ENCODE data around the gene TMEM135.
"Not testable (repeated sequence)": the region's sequence is repeated elsewhere in the genome, so short reads cannot be mapped to it uniquely, and the experiment has no call there.

Gene TMEM135

DNA sequence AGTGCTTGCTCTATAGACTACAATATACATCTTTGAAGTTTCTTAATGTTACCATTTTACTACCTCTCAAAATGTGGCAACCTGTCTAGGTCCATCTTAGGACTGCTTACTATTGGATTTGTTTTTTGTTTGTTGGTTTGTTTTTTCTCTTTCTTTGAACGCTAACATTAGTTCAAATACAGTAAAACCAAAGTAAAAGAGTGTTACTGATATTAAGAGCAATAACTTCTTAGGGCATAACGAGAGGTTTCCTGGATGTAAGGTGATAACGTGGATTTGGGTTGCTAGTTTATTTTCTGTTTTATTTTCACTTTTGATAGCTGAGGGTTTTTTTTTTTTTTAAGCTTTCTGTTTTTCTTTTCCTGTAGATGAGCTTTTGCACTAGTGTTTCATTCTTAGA is 43.6 kb downstream of the TMEM135 start:
- peak; percentile 38 for DNase-seq (ENCODE audit: low spot score)
- TF ChIP-seq, protein P1, sequence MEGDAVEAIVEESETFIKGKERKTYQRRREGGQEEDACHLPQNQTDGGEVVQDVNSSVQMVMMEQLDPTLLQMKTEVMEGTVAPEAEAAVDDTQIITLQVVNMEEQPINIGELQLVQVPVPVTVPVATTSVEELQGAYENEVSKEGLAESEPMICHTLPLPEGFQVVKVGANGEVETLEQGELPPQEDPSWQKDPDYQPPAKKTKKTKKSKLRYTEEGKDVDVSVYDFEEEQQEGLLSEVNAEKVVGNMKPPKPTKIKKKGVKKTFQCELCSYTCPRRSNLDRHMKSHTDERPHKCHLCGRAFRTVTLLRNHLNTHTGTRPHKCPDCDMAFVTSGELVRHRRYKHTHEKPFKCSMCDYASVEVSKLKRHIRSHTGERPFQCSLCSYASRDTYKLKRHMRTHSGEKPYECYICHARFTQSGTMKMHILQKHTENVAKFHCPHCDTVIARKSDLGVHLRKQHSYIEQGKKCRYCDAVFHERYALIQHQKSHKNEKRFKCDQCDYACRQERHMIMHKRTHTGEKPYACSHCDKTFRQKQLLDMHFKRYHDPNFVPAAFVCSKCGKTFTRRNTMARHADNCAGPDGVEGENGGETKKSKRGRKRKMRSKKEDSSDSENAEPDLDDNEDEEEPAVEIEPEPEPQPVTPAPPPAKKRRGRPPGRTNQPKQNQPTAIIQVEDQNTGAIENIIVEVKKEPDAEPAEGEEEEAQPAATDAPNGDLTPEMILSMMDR (IDR thresholded peaks at IDR 0.05; ENCODE audit: extremely low read depth, missing control alignments), result no peak

DNA sequence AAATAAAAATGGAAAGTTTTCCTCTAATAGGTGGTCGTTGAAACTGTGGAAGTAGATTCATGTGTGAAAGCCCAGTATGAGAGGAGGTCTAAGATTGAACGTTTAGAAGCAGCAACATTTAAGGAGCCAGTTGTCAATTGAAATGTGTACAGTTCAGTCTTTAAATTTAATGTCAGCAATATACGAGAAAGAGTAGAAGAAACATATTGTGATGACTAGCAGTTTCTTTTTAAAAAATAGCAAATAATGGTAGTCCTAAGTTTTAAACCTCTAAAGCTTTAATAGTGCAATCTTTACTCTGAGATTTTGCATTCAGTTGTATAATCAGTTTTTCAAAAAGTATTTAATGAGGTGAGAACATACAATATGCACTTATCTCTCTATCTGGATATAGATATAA is 44.9 kb downstream of the TMEM135 start:
- no peak for DNase-seq (ENCODE audit: low spot score)
- TF ChIP-seq, protein P1 (IDR thresholded peaks at IDR 0.05; ENCODE audit: extremely low read depth, missing control alignments), result no peak

DNA sequence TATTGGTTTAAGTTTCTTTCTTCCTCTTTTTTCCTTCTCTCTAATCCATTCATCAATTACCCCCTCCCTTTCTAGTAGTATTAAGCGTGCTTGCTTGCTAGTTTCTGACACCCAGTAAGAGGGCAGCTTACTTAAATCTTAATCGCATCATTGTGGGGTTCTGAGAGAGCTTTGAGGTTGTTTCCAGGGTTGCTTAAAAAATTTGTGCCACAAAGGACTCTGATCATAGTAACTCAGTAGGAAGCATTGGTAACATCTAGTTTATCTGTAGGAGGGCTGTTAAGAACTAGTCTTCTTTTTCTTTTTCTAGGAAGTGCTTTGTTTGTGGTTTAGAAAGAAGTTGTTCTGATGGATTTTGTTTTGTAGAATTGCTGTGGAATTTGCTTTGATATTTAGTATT is 45.3 kb downstream of the TMEM135 start:
- TF ChIP-seq, protein P1 (IDR thresholded peaks at IDR 0.05; ENCODE audit: extremely low read depth, missing control alignments), result no peak
- DNase-seq (ENCODE audit: low spot score), result no peak

DNA sequence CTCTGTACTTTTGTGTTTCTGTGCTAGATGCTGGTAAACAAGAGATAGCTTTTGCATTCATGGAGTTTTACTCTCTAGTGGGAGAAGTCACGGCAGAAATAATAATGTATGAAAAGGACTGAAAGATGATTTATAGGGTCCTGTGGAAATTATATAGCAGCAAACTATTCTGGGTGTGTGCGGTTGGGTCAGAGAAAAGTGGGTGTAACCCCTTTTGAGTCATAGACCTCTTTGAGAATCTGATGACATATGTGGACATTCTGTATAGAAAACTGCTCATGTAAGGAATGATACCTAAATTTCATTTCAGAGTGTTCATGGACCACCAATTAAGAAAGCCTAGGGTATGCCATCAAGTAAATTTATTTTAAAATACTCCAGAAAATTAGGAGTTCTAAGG is 54.4 kb downstream of the TMEM135 start:
- DNase-seq (ENCODE audit: low spot score), result no peak
- TF ChIP-seq, protein P1 (IDR thresholded peaks at IDR 0.05; ENCODE audit: extremely low read depth, missing control alignments), result no peak

DNA sequence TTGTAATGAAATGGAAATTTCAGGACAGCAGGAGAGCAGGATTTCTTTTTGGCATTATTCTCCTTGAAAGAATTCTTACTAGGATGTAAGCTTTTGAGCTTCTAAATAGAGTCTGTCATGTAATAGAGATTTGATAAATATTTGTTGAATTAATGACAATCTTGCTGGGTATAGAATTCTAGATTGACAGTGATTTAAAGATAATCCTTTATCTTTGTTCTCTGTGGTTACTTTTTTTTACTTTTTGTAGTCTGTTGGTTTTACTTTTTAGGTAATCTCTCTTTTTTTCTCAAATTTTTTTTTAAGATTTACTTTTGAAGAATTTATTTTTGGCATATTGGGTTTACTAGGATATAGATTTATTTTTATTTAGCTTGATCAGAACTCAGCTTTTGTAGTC is 54.8 kb downstream of the TMEM135 start:
- DNase-seq (ENCODE audit: low spot score), result no peak
- TF ChIP-seq, protein P1 (IDR thresholded peaks at IDR 0.05; ENCODE audit: extremely low read depth, missing control alignments), result no peak

DNA sequence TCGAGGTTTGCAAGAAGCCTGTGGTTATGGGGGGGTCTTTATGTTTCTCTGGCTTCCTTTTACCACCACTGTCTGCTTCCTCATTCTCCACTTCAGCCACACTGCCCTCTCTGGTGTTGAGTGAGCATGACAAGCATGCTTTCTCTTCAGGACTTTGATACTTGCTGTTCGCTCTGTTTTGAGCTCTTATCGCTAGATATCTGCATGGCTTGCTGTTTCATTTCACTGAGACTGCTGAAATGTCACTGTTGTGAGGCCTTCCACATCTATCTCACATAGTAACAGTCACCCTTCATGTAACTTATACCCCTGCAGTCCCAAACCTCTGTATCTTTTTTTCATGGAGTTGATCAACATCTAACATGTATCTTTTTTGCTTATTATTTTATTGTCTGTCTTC is 59.8 kb downstream of the TMEM135 start:
- TF ChIP-seq, protein P1 (IDR thresholded peaks at IDR 0.05; ENCODE audit: extremely low read depth, missing control alignments), result peak; percentile 47
- DNase-seq (ENCODE audit: low spot score), result peak; percentile 32

DNA sequence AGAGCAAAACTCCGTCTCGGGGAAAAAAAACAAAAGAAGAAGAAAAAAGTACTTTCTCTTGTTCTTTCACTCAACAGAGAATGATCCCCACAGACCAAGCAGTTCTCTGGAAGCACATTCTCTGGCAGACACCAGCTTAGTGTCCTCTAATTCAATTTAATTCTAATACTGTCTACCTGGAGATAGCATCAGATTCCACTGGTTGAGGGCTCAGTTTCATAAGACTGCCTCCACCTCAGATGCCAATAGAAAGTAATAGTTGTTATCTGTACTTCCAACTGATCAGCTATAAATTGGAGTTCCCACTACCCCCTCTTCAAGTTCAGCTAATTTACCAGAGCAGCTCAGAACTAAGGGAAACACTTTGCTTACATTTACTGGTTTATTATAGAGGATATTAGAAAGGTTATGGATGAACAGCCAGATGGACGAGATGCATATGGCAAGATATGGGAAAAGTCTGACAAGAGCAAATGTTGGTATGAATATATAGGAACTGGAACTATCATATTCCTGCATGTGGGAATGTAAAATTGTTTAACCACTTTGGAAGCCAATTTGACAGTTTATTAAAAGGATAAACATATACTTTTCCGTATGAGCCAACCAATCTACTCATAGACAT is 64.3 kb downstream of the TMEM135 start:
- DNase-seq (ENCODE audit: low spot score), result no peak
- TF ChIP-seq, protein P1 (IDR thresholded peaks at IDR 0.05; ENCODE audit: extremely low read depth, missing control alignments), result no peak

DNA sequence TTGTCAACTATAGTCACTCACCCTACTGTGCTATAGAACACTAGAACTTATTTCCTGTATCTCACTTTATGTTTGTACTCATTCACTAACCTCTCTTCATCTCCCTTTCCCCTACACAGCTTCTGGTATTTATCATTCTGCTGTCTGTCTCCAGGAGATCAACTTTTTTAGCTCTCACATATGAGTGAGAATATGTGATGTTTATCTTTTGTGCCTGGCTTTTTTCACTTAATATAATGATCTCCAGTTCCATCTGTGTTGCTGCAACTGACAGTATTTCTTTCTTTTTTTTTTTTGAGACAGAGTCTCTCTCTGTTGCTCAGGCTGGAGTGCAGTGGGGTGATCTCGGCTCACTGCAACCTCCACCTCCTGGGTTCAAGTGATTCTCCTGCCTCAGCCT is 68.1 kb downstream of the TMEM135 start:
- DNase-seq (ENCODE audit: low spot score), result not testable (repeated sequence)

DNA sequence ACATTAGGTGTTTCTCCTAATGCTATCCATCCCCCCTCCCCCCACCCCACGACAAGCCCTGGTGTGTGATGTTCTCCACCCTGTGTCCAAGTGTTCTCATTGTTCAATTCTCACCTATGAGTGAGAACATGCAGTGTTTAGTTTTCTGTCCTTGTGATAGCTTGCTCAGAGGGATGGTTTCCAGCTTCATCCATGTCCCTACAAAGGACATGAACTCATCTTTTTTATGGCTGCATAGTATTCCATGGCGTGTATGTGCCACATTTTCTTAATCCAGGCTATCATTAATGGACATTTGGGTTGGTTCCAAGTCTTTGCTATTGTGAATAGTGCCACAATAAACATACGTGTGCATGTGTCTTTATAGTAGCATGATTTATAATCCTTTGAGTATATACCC is 69.6 kb downstream of the TMEM135 start:
- not testable (repeated sequence) for DNase-seq (ENCODE audit: low spot score)
